WTC11 (cell line): Measurements from ENCODE around the gene KCND3.

Experiments
- CREB1 ChIP-seq: sonication (generic); formaldehyde crosslinking; IDR thresholded peaks from 2 replicates; pipeline ENCODE4 v1.8.0; 2023; ENCODE audit warnings: mild to moderate bottlenecking, missing genetic modification reagents
- ELF4 ChIP-seq: sonication (generic); formaldehyde crosslinking; IDR thresholded peaks from 2 replicates; pipeline ENCODE4 v1.8.1; 2022; ENCODE audit warnings: low read depth, mild to moderate bottlenecking, moderate library complexity, missing genetic modification reagents
- ESRRA ChIP-seq: sonication (generic); formaldehyde crosslinking; IDR thresholded peaks from 2 replicates; pipeline ENCODE4 v1.8.1; 2022; ENCODE audit warnings: mild to moderate bottlenecking, missing genetic modification reagents, borderline replicate concordance
- RORB ChIP-seq: fragments of 250-450 bp; sonication (Bioruptor Pico); IDR thresholded peaks from 2 replicates; pipeline ENCODE4 v1.9.0; 2021; ENCODE audit warnings: mild to moderate bottlenecking
- TEAD4 ChIP-seq: sonication (generic); formaldehyde crosslinking; IDR thresholded peaks from 2 replicates; pipeline ENCODE4 v1.8.0; 2022; ENCODE audit warnings: mild to moderate bottlenecking, missing genetic modification reagents
- ZNF121 ChIP-seq: sonication (generic); formaldehyde crosslinking; IDR thresholded peaks from 2 replicates; pipeline ENCODE4 v1.8.0; 2023; ENCODE audit warnings: missing genetic modification reagents
- ZNF416 ChIP-seq: fragments of 250-450 bp; sonication (Bioruptor Pico); IDR thresholded peaks from 2 replicates; pipeline ENCODE4 v1.9.0; 2021; ENCODE audit warnings: mild to moderate bottlenecking, inconsistent platforms
- ZNF671 ChIP-seq: fragments of 250-450 bp; sonication (Bioruptor Pico); IDR thresholded peaks from 2 replicates; pipeline ENCODE4 v1.8.0; 2021; ENCODE audit warnings: mild to moderate bottlenecking
- TF ChIP-seq, protein P1 (sequence below): sonication (generic); formaldehyde crosslinking; IDR thresholded peaks from 2 replicates; pipeline ENCODE4 v1.8.0; 2023; ENCODE audit warnings: missing genetic modification reagents
- TF ChIP-seq, protein P2 (sequence below): fragments of 200-600 bp; IDR thresholded peaks from 2 replicates; pipeline ENCODE4 v1.8.0; 2022; ENCODE audit warnings: antibody characterized with exemption
- TF ChIP-seq, protein P3 (sequence below): sonication (generic); formaldehyde crosslinking; conservative IDR thresholded peaks from 2 replicates; pipeline ENCODE4 v1.8.1; 2022; ENCODE audit warnings: mild to moderate bottlenecking, missing genetic modification reagents
- TF ChIP-seq, protein P4 (sequence below): sonication (generic); formaldehyde crosslinking; IDR thresholded peaks from 2 replicates; pipeline ENCODE4 v1.8.0; 2022; ENCODE audit warnings: mild to moderate bottlenecking, missing genetic modification reagents

DNA sequence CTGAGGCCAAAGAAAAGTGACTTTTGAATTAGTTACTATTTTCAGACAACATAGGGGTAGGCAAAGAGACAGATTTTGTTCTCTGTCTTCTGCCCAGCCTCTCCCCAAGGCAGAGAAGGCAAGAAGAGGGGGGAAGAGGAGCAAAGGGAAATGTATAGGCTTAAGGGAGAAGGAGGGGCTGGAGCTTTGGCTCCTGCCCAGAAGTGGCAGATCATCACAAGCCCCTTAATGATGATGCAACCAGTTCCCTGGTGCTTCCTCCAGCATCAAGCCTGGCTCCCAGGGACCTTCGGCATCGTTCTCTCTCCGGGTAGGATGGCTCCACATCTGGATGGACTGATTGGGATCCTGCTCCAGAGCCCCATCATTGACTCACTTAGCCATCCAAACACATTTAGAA lies 112.8 kb downstream of the KCND3 start:
- TF ChIP-seq ZNF121 (no peak), ZNF671 (no peak), ZNF416 (CRISPR knock-in tag) (no peak), ESRRA (no peak), TEAD4 (CRISPR knock-in tag) (no peak), CREB1 (CRISPR knock-in tag) (no peak), ELF4 (CRISPR knock-in tag) (no peak), RORB (CRISPR knock-in tag) (no peak)
- TF ChIP-seq, protein P1, sequence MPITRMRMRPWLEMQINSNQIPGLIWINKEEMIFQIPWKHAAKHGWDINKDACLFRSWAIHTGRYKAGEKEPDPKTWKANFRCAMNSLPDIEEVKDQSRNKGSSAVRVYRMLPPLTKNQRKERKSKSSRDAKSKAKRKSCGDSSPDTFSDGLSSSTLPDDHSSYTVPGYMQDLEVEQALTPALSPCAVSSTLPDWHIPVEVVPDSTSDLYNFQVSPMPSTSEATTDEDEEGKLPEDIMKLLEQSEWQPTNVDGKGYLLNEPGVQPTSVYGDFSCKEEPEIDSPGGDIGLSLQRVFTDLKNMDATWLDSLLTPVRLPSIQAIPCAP (CRISPR knock-in tag): no peak
- TF ChIP-seq, protein P2, sequence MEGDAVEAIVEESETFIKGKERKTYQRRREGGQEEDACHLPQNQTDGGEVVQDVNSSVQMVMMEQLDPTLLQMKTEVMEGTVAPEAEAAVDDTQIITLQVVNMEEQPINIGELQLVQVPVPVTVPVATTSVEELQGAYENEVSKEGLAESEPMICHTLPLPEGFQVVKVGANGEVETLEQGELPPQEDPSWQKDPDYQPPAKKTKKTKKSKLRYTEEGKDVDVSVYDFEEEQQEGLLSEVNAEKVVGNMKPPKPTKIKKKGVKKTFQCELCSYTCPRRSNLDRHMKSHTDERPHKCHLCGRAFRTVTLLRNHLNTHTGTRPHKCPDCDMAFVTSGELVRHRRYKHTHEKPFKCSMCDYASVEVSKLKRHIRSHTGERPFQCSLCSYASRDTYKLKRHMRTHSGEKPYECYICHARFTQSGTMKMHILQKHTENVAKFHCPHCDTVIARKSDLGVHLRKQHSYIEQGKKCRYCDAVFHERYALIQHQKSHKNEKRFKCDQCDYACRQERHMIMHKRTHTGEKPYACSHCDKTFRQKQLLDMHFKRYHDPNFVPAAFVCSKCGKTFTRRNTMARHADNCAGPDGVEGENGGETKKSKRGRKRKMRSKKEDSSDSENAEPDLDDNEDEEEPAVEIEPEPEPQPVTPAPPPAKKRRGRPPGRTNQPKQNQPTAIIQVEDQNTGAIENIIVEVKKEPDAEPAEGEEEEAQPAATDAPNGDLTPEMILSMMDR: no peak
- TF ChIP-seq, protein P3, sequence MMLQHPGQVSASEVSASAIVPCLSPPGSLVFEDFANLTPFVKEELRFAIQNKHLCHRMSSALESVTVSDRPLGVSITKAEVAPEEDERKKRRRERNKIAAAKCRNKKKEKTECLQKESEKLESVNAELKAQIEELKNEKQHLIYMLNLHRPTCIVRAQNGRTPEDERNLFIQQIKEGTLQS (CRISPR knock-in tag): no peak
- TF ChIP-seq, protein P4, sequence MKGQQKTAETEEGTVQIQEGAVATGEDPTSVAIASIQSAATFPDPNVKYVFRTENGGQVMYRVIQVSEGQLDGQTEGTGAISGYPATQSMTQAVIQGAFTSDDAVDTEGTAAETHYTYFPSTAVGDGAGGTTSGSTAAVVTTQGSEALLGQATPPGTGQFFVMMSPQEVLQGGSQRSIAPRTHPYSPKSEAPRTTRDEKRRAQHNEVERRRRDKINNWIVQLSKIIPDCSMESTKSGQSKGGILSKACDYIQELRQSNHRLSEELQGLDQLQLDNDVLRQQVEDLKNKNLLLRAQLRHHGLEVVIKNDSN (CRISPR knock-in tag): no peak
